SK-N-SH (cell line): ENCODE measurements around the gene TMC1. TPM values are rescaled to one million over a fixed set of nuclear protein-coding genes. Genes with fewer than 3 reads are reported as not detected.
"Not testable (repeated sequence)": the region's sequence is repeated elsewhere in the genome, so short reads cannot be mapped to it uniquely, and the experiment has no call there.

ENCODE experiments used
- CTCF ChIA-PET: fragments of 300-600, 350-600 bp; formaldehyde crosslinking; extraction: SDS; loops from one replicate; lab custom pipeline; 2021; lab: Yijun Ruan, JAX
- POLR2A ChIA-PET: fragments of 350-600 bp; sonication (Branson Sonifier 250); formaldehyde crosslinking; extraction: SDS; loops from one replicate; lab custom pipeline; 2020; ENCODE audit warnings: antibody characterized with exemption, inconsistent platforms; lab: Yijun Ruan, JAX
- DNase-seq: peaks from one replicate; pipeline ENCODE4 v3.0.0; 2012
- H2AFZ ChIP-seq: fragments of 200-600 bp; sonication (generic); 2 replicates; pipeline ENCODE4 v1.8.1; 2016; ENCODE audit warnings: antibody characterized with exemption, mild to moderate bottlenecking, low read depth
- H3F3A ChIP-seq: fragments of 200-600 bp; sonication (generic); replicated peaks from 2 replicates; pipeline ENCODE3; 2016; ENCODE audit warnings: antibody characterized with exemption, mild to moderate bottlenecking; ENCODE audit not compliant: insufficient read depth
- H3K27ac ChIP-seq, 2 experiments: fragments of 200-500 bp in 1 of 2; fragments of 200-600 bp in 1 of 2; sonication (Bioruptor generic) in 1 of 2; sonication (generic), shearing (Covaris generic) in 1 of 2; 2 replicates each; pipeline versions ENCODE4 v1.5.1 to v1.6.1; 2014 to 2016; ENCODE audit warnings: low read depth in 2 of 2, inconsistent platforms in 1 of 2, low read length in 1 of 2, mild to moderate bottlenecking in 1 of 2, mixed read lengths in 1 of 2
- H3K27me3 ChIP-seq: fragments of 200-600 bp; sonication (generic), shearing (Covaris generic); 2 replicates; pipeline ENCODE4 v1.6.1; 2016; ENCODE audit warnings: mixed run types; ENCODE audit not compliant: insufficient read depth
- H3K36me3 ChIP-seq, 2 experiments: fragments of 200-500 bp in 1 of 2; fragments of 200-600 bp in 1 of 2; sonication (Bioruptor generic) in 1 of 2; sonication (generic) in 1 of 2; replicated peaks in 1 of 2; 2 replicates each; pipeline versions ENCODE3 to v1.5.1; 2014 to 2016; ENCODE audit warnings: low read length in 1 of 2, mild to moderate bottlenecking in 1 of 2; ENCODE audit not compliant: insufficient read depth in 2 of 2, control insufficient read depth in 1 of 2
- H3K4me1 ChIP-seq, 2 experiments: fragments of 200-500 bp in 1 of 2; fragments of 200-600 bp in 1 of 2; sonication (Bioruptor generic) in 1 of 2; sonication (generic), shearing (Covaris generic) in 1 of 2; 2 replicates each; pipeline versions ENCODE4 v1.5.1 to v1.6.1; 2014 to 2016; ENCODE audit warnings: low read depth in 1 of 2, low read length in 1 of 2, mixed run types in 1 of 2; ENCODE audit not compliant: insufficient read depth in 2 of 2, control insufficient read depth in 1 of 2
- H3K4me2 ChIP-seq: fragments of 200-600 bp; sonication (generic), shearing (Covaris generic); 2 replicates; pipeline ENCODE4 v1.6.1; 2017; ENCODE audit warnings: mixed run types
- H3K4me3 ChIP-seq, 2 experiments: fragments of 200-500 bp in 1 of 2; fragments of 200-600 bp in 1 of 2; sonication (Bioruptor generic) in 1 of 2; sonication (generic), shearing (Covaris generic) in 1 of 2; 2 replicates each; pipeline versions ENCODE4 v1.5.1 to v1.8.1; 2014 to 2016; ENCODE audit warnings: low read depth in 2 of 2, inconsistent platforms in 1 of 2, low read length in 1 of 2, mild to moderate bottlenecking in 1 of 2, mixed read lengths in 1 of 2, moderate library complexity in 1 of 2
- H3K79me2 ChIP-seq: fragments of 200-600 bp; sonication (generic); 2 replicates; pipeline ENCODE4 v1.8.1; 2017; ENCODE audit warnings: mild to moderate bottlenecking; ENCODE audit not compliant: insufficient read depth
- H3K9ac ChIP-seq: fragments of 200-600 bp; sonication (generic); 2 replicates; pipeline ENCODE4 v1.6.1; 2017; ENCODE audit warnings: mixed run types
- H3K9me2 ChIP-seq: fragments of 200-600 bp; sonication (generic); 2 replicates; pipeline ENCODE4 v1.6.1; 2017; ENCODE audit warnings: mixed run types
- H3K9me3 ChIP-seq: fragments of 200-600 bp; sonication (generic); 2 replicates; pipeline ENCODE4 v1.6.1; 2017; ENCODE audit warnings: mixed run types, mild to moderate bottlenecking, moderate library complexity
- H4K20me1 ChIP-seq: fragments of 200-600 bp; sonication (generic); 2 replicates; pipeline ENCODE4 v1.6.1; 2017; ENCODE audit warnings: mild to moderate bottlenecking, mixed run types; ENCODE audit not compliant: insufficient read depth
- FOXJ3 ChIP-seq: sonication (generic); formaldehyde crosslinking; IDR thresholded peaks from 2 replicates; pipeline ENCODE4 v1.5.1; 2020; ENCODE audit warnings: mild to moderate bottlenecking, missing genetic modification reagents
- GATA2 ChIP-seq: sonication (generic); formaldehyde crosslinking; IDR thresholded peaks from 2 replicates; pipeline ENCODE4 v1.5.0; 2020; ENCODE audit warnings: mild to moderate bottlenecking, missing genetic modification reagents
- MEF2A ChIP-seq: IDR thresholded peaks from 2 replicates; pipeline ENCODE4 v1.4.0; 2012; ENCODE audit warnings: low read depth, borderline replicate concordance
- NRF1 ChIP-seq: IDR thresholded peaks from 2 replicates; pipeline ENCODE4 v1.6.1; 2012; ENCODE audit warnings: low read depth, mild to moderate bottlenecking, low read length
- PBX3 ChIP-seq: IDR thresholded peaks from 2 replicates; pipeline ENCODE4; 2012
- RFX5 ChIP-seq: IDR thresholded peaks from 2 replicates; pipeline ENCODE4 v1.6.1; 2012; ENCODE audit warnings: mild to moderate bottlenecking, improper control_type of control experiment, low read length
- TCF12 ChIP-seq: IDR thresholded peaks from 2 replicates; pipeline ENCODE4 v1.4.0; 2012
- WGBS: methylation state at CpG from one replicate; pipeline ENCODE4 v1.1.6; 2017; ENCODE audit warnings: low lambda C conversion rate; 5-methylcytosine and 5-hydroxymethylcytosine counted together
- polyA plus RNA-seq, 3 experiments: library from polyadenylated mRNA; depleted of rRNA; stranded (reverse); fragments of >200 nt; gene quantifications; 2 replicates each; pipeline ENCODE4 v1.2.3, GENCODE V29; 2012
- TF ChIP-seq, protein P1 (sequence below): IDR thresholded peaks from 2 replicates; pipeline ENCODE4 v1.4.0; 2012; ENCODE audit warnings: low read depth
- TF ChIP-seq, protein P2 (sequence below): IDR thresholded peaks from 2 replicates; pipeline ENCODE4 v1.6.1; 2012; ENCODE audit warnings: mild to moderate bottlenecking, low read depth, low read length, moderate library complexity

Gene TMC1
- polyA plus RNA-seq, 1 of the 3 experiments (the other 2 are of a cell fraction): not detected

GRCh38 chr9:72486594-72486955, 34.8 kb upstream of the TMC1 start (continued):
- no peak for TF ChIP-seq FOXJ3 (CRISPR knock-in tag)

- CTCF ChIA-PET, H4K20me1 ChIP-seq, H3K27me3 ChIP-seq, H2AFZ ChIP-seq, H3K9me3 ChIP-seq, H3K4me1 ChIP-seq, H3K4me3 ChIP-seq, H3K4me2 ChIP-seq, H3K27ac ChIP-seq, DNase-seq, H3K79me2 ChIP-seq, POLR2A ChIA-PET, H3K9ac ChIP-seq, H3K9me2 ChIP-seq, H3K36me3 ChIP-seq: not testable (repeated sequence)
- WGBS: 37% methylated on average over 4 of the region's 4 CpGs
- peaks cover 15% of the 10 kb centered on the region for H3F3A ChIP-seq
These were observed 33.7 kb upstream of the TMC1 start for GRCh38 chr9:72487665-72488064.

DNA sequence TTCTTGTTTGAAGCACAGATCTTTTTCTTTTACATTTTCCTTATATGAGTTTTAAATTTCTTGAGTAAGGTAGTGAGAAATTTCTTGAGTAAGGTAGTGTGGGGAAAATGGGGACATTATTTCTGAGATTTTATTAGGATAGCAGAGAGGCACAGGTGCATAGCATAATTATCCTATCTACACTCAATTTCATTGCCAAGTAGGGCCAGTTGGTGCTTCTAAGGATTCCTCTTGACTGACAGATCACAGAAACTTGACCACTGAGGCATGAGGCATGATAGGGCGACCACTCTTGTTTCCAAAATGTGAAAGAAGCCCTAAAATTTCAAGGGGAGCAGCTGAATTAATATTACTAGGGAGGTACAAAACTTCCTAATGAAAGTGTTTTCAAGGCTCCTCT, 31.4 kb upstream of the TMC1 start:
- H3K4me1 ChIP-seq: no peaks in the 10 kb centered on the region; a peak in 2 of 4 replicates
- peaks cover 7% of the 10 kb centered on the region for H3F3A ChIP-seq
- no peaks in the 10 kb centered on the region for H3K9me2 ChIP-seq
- WGBS: 40% methylated on average over 1 of the region's 1 CpG
- no peaks in the 10 kb centered on the region for H3K9me3 ChIP-seq
- TF ChIP-seq, protein P1, sequence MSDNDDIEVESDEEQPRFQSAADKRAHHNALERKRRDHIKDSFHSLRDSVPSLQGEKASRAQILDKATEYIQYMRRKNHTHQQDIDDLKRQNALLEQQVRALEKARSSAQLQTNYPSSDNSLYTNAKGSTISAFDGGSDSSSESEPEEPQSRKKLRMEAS: no peak
- no peaks in the 10 kb centered on the region for H4K20me1 ChIP-seq
- no peak overlapping the region for H3K9ac ChIP-seq
- ChIA-PET CTCF (no interaction called here), POLR2A (no interaction called here)
- no peaks in the 10 kb centered on the region for H3K36me3 ChIP-seq
- H2AFZ ChIP-seq: no peak overlapping the region
- H3K27me3 ChIP-seq: peaks cover 10% of the 10 kb centered on the region; the same call in 1 of the 2 replicates
- no peak overlapping the region for H3K27ac ChIP-seq
- no peak for DNase-seq
- no peaks in the 10 kb centered on the region for H3K79me2 ChIP-seq
- H3K4me2 ChIP-seq: no peak overlapping the region
- no peak overlapping the region for H3K4me3 ChIP-seq

GRCh38 chr9:72491242-72491641, 30.2 kb upstream of the TMC1 start:
- no peaks in the 10 kb centered on the region for H3K79me2 ChIP-seq
- 16% methylated on average over 2 of the region's 2 CpGs for WGBS
- TF ChIP-seq PBX3: no peak
- TF ChIP-seq RFX5: no peak
- no peak for TF ChIP-seq GATA2 (CRISPR knock-in tag)
- no peak for TF ChIP-seq NRF1
- TF ChIP-seq, protein P2, sequence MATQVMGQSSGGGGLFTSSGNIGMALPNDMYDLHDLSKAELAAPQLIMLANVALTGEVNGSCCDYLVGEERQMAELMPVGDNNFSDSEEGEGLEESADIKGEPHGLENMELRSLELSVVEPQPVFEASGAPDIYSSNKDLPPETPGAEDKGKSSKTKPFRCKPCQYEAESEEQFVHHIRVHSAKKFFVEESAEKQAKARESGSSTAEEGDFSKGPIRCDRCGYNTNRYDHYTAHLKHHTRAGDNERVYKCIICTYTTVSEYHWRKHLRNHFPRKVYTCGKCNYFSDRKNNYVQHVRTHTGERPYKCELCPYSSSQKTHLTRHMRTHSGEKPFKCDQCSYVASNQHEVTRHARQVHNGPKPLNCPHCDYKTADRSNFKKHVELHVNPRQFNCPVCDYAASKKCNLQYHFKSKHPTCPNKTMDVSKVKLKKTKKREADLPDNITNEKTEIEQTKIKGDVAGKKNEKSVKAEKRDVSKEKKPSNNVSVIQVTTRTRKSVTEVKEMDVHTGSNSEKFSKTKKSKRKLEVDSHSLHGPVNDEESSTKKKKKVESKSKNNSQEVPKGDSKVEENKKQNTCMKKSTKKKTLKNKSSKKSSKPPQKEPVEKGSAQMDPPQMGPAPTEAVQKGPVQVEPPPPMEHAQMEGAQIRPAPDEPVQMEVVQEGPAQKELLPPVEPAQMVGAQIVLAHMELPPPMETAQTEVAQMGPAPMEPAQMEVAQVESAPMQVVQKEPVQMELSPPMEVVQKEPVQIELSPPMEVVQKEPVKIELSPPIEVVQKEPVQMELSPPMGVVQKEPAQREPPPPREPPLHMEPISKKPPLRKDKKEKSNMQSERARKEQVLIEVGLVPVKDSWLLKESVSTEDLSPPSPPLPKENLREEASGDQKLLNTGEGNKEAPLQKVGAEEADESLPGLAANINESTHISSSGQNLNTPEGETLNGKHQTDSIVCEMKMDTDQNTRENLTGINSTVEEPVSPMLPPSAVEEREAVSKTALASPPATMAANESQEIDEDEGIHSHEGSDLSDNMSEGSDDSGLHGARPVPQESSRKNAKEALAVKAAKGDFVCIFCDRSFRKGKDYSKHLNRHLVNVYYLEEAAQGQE: no peak
- no peak for TF ChIP-seq TCF12
- TF ChIP-seq, protein P1: no peak
- TF ChIP-seq MEF2A: no peak
- TF ChIP-seq, all 33 proteins: peak for 0
- Histone ChIP-seq H3K4me3 (no peak overlapping the region), H3K36me3 (no peaks in the 10 kb centered on the region), H3K4me2 (peak overlapping the region; percentile 60; the same call in 1 of the 2 replicates), H3K9me3 (no peaks in the 10 kb centered on the region), H2AFZ (no peak overlapping the region), H3K27me3 (peaks cover 10% of the 10 kb centered on the region; the same call in 1 of the 2 replicates), H3K9me2 (no peaks in the 10 kb centered on the region), H3K4me1 (no peaks in the 10 kb centered on the region; a peak in 2 of 4 replicates), H3F3A (peaks cover 7% of the 10 kb centered on the region), H3K9ac (no peak overlapping the region), H4K20me1 (no peaks in the 10 kb centered on the region), H3K27ac (no peak overlapping the region)
- CTCF ChIA-PET: no interaction called here
- DNase-seq: no peak
- POLR2A ChIA-PET: no interaction called here
